AG04450 (cell line): ENCODE results near the gene LRRC51. TPM values are rescaled to one million over a fixed set of nuclear protein-coding genes. Genes with fewer than 3 reads are reported as not detected.

Experiments used
- CTCF ChIA-PET: fragments of 300-600, 350-600 bp; formaldehyde crosslinking; extraction: SDS; loops from one replicate; lab custom pipeline; 2022; ENCODE audit warnings: antibody characterized with exemption, inconsistent platforms; lab: Charles Lee
- POLR2A ChIA-PET: fragments of 350-600 bp; formaldehyde crosslinking; extraction: SDS; loops from one replicate; lab custom pipeline; 2021; ENCODE audit warnings: antibody characterized with exemption, inconsistent platforms; lab: Yijun Ruan, JAX
- DNase-seq: peaks from one replicate; pipeline ENCODE4 v3.0.0-alpha.2; 2011; ENCODE audit warnings: low read depth, low spot score
- H3K27ac ChIP-seq: one replicate; pipeline ENCODE4 v1.5.1; 2012; ENCODE audit warnings: low read depth, low read length, control low read depth
- H3K27me3 ChIP-seq: one replicate; pipeline ENCODE4 v1.6.0; 2012; ENCODE audit warnings: low read length; ENCODE audit not compliant: control insufficient read depth, insufficient read depth
- H3K4me3 ChIP-seq: 2 replicates; pipeline ENCODE4 v1.5.1; 2011; ENCODE audit warnings: mild to moderate bottlenecking, low read depth, low read length, control low read depth
- H3K9me3 ChIP-seq: 2 replicates; pipeline ENCODE4 v1.5.1; 2012; ENCODE audit warnings: low read length; ENCODE audit not compliant: control insufficient read depth, insufficient read depth
- CTCF ChIP-seq: IDR thresholded peaks from 2 replicates; pipeline ENCODE4 v1.5.1; 2011; ENCODE audit warnings: low read depth, low read length, control low read depth, inconsistent platforms
- polyA plus RNA-seq: library from polyadenylated mRNA; depleted of rRNA; stranded (reverse); fragments of >200 nt; gene quantifications from 2 replicates; pipeline ENCODE4 v1.2.3, GENCODE V29; 2011; rRNA removed
- small RNA-seq: library from RNA; depleted of rRNA; stranded (forward); fragments of <200 nt; gene quantifications from one replicate; pipeline ENCODE3, GENCODE V24; 2012; ENCODE audit warnings: low read depth; ENCODE audit not compliant: insufficient read length

LRRC51 gene
- polyA plus RNA-seq, 1 experiment, result 8.6 TPM

DNA sequence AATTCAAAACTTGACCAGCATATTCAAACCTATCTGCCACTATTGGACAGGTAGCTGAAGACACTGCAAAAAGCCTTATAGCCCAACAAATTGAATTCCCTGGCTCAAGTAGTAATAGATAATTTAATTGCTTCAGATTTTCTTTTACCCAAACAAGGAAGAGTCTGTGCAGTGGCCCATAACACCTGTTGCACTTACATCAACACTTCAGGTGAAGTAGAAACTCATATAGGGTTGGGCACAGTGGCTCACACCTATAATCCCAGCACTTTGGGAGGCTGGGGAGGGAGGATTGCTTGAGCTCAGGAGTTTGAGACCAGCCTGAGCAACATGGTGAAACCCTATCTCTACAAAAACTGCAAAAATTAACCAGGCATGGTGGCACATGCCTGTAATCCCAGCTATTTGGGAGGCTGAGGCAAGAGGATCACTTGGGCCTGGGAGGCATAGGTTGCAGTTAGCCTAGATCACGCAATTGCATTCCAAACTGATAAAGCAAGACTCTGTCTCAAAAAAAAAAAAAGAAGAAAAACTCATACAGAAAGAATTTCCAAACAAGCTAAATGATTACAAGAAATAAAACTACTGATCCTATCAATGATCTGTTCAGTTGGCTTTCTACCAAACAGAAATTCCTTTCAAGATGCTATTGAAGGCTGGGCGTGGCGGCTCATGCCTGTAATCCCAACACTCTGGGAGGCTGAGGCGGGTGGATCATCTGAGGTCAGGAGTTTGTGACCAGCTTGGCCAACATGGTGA, 64.3 kb downstream of the LRRC51 start:
- POLR2A ChIA-PET, result interaction anchor here (0.6 to 1.4 kb wide), 7 partner anchors 9 to 217 kb away, joined by 3 to 12 read pairs (median 4); partner anchors contain the start of gene ANAPC15
- Histone ChIP-seq H3K27me3 (no peaks in the 10 kb centered on the region), H3K27ac (peak overlapping the region; percentile 89), H3K4me3 (no peak overlapping the region), H3K9me3 (no peaks in the 10 kb centered on the region)
- TF ChIP-seq CTCF, result no peak
- DNase-seq, result peak; percentile 76
- CTCF ChIA-PET, result interaction anchor here (0.6 to 2.8 kb wide), 23 partner anchors 8 to 286 kb away, joined by 3 to 29 read pairs (median 6); no protein-coding TSS in a partner anchor

Small RNA genes lying within 50 kb of the gene (small RNA-seq; reads per million reads assigned to genes)
- gene MIR3165, result not detected
- not detected for gene RNU6-72P

Other genes with a start within 250 kb of the LRRC51 start
- not detected in 2 replicates for gene DEFB108B, start 247.7 kb upstream of the LRRC51 start, polyA plus RNA-seq
- gene DEFB131B, start 202.4 kb upstream of the LRRC51 start, polyA plus RNA-seq, result not detected in 2 replicates
- gene XNDC1N, start 152.3 kb upstream of the LRRC51 start, polyA plus RNA-seq, result 3.1 TPM in 2 replicates
- gene RNF121, start 151.8 kb upstream of the LRRC51 start, polyA plus RNA-seq, result 47.3 and 47.8 TPM in 2 replicates
- 2.2 and 2.5 TPM in 2 replicates for gene IL18BP, start 81.9 kb upstream of the LRRC51 start, polyA plus RNA-seq
- 79.5 and 90.7 TPM in 2 replicates for gene NUMA1, start 308 bp upstream of the LRRC51 start, polyA plus RNA-seq
- 89.1 and 120 TPM in 2 replicates for gene LAMTOR1, start 22.4 kb downstream of the LRRC51 start, polyA plus RNA-seq
- not detected in 2 replicates for gene TOMT, start 25.1 kb downstream of the LRRC51 start, polyA plus RNA-seq
- gene ANAPC15, start 31.8 kb downstream of the LRRC51 start, polyA plus RNA-seq, result 45.7 and 54.5 TPM in 2 replicates
- gene FOLR3, start 54.9 kb downstream of the LRRC51 start, polyA plus RNA-seq, result 0.24 and 0.25 TPM in 2 replicates
- 0.19 and 0.21 TPM in 2 replicates for gene FOLR1, start 111.3 kb downstream of the LRRC51 start, polyA plus RNA-seq
- gene FOLR2, start 135.9 kb downstream of the LRRC51 start, polyA plus RNA-seq, result not detected in 2 replicates
- 79.8 and 85.3 TPM in 2 replicates for gene INPPL1, start 143.9 kb downstream of the LRRC51 start, polyA plus RNA-seq
- not detected in 2 replicates for gene PHOX2A, start 163.3 kb downstream of the LRRC51 start, polyA plus RNA-seq